HEK293T (cell line): ENCODE measurements around the gene ZBTB46.

Experiments used
- CTCF ChIA-PET: fragments of 350-600 bp; formaldehyde crosslinking; extraction: SDS; loops from one replicate; lab custom pipeline; 2021; ENCODE audit warnings: antibody characterized with exemption, inconsistent platforms; lab: Yijun Ruan, JAX
- POLR2A ChIA-PET: fragments of 350-600 bp; formaldehyde crosslinking; extraction: SDS; loops from one replicate; lab custom pipeline; 2020; ENCODE audit warnings: antibody characterized with exemption, inconsistent platforms; lab: Yijun Ruan, JAX
- DNase-seq: peaks from one replicate; pipeline ENCODE4 v3.0.0; 2012; ENCODE audit warnings: mixed read lengths; ENCODE audit errors: extremely low spot score
- ARNT ChIP-seq: fragments of 450-650 bp; IDR thresholded peaks from 2 replicates; pipeline ENCODE4 v1.6.1; 2017; ENCODE audit warnings: mild to moderate bottlenecking
- BHLHE40 ChIP-seq: fragments of 450-650 bp; IDR thresholded peaks from 2 replicates; pipeline ENCODE4 v1.6.1; 2016; ENCODE audit warnings: mild to moderate bottlenecking, moderate library complexity, borderline replicate concordance
- CTBP1 ChIP-seq: fragments of 450-650 bp; IDR thresholded peaks from 2 replicates; pipeline ENCODE4 v1.6.1; 2016; ENCODE audit warnings: borderline replicate concordance
- ELF4 ChIP-seq: fragments of 450-650 bp; IDR thresholded peaks from 2 replicates; pipeline ENCODE4 v1.6.1; 2017; ENCODE audit warnings: antibody characterized with exemption
- FOXA1 ChIP-seq: fragments of 450-650 bp; IDR thresholded peaks from 2 replicates; pipeline ENCODE4 v1.6.1; 2016; ENCODE audit warnings: mild to moderate bottlenecking
- FOXK2 ChIP-seq: fragments of 450-650 bp; IDR thresholded peaks from 2 replicates; pipeline ENCODE4 v1.6.1; 2016; ENCODE audit warnings: mild to moderate bottlenecking
- FOXM1 ChIP-seq: fragments of 450-650 bp; IDR thresholded peaks from 2 replicates; pipeline ENCODE4 v1.6.1; 2017; ENCODE audit warnings: mild to moderate bottlenecking, borderline replicate concordance
- HDGF ChIP-seq: fragments of 450-650 bp; IDR thresholded peaks from 2 replicates; pipeline ENCODE4 v1.6.1; 2017; ENCODE audit warnings: antibody characterized with exemption, borderline replicate concordance
- L3MBTL2 ChIP-seq: fragments of 450-650 bp; conservative IDR thresholded peaks from 2 replicates; pipeline ENCODE4 v1.6.1; 2016; ENCODE audit warnings: mild to moderate bottlenecking
- LEF1 ChIP-seq: fragments of 450-650 bp; IDR thresholded peaks from 2 replicates; pipeline ENCODE4 v1.6.1; 2017; ENCODE audit warnings: mild to moderate bottlenecking, borderline replicate concordance
- NFRKB ChIP-seq: fragments of 450-650 bp; IDR thresholded peaks from 2 replicates; pipeline ENCODE4 v1.6.1; 2016; ENCODE audit warnings: mild to moderate bottlenecking, moderate library complexity
- SP1 ChIP-seq: fragments of 450-650 bp; IDR thresholded peaks from 2 replicates; pipeline ENCODE4 v1.6.1; 2017
- SUZ12 ChIP-seq: fragments of 450-650 bp; IDR thresholded peaks from 2 replicates; pipeline ENCODE4 v1.6.1; 2016; ENCODE audit warnings: mild to moderate bottlenecking
- TARDBP ChIP-seq: fragments of 450-650 bp; IDR thresholded peaks from 2 replicates; pipeline ENCODE4 v1.6.1; 2016
- ZNF384 ChIP-seq: fragments of 450-650 bp; IDR thresholded peaks from 2 replicates; pipeline ENCODE4 v1.6.1; 2016
- TF ChIP-seq, protein P1 (sequence below): fragments of 450-650 bp; IDR thresholded peaks from 2 replicates; pipeline ENCODE4 v1.6.1; 2016

Gene ZBTB46

DNA sequence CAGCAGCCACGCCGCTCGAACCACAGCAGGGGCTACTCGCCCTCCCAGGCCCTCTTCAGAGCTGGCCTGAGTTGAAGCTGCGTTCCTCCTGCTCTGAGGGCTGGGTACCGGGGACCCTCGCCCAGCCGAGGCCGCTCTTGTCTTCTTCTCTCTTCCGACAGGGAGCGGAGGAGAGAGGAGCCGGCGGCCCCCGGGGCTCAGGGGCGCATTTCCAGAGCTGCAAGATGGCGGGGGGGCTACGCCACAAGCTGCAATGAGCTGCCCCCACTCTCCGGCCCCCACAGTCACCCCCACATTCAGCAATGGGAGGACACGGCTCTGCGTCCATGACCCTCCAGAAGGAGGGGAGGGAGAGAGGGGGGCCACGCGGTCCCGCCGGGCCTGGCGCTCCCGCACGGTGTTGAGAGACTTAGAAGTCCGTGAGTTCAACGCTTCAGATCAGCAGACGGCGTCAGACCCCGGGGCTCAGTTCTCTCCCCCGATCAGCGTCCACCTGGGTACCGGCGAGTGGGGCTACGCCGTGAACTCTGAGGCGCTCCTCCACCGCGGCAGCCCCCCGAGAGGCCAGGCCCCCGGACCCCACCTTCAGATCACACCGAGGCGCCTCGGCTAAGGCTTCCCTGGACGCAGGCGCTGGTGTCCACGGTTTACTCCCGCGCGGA is 59.9 kb downstream of the ZBTB46 start:
- ChIA-PET CTCF (interaction anchor here (0.7 kb wide), 1 partner anchor 11 kb away, joined by 3 read pairs; no protein-coding TSS in a partner anchor), POLR2A (no interaction called here)
- no peak for DNase-seq
- TF ChIP-seq ELF4: no peak
- no peak for TF ChIP-seq FOXA1
- no peak for TF ChIP-seq CTBP1
- TF ChIP-seq ZNF384: no peak
- no peak for TF ChIP-seq TARDBP
- TF ChIP-seq BHLHE40: no peak
- TF ChIP-seq, protein P1, sequence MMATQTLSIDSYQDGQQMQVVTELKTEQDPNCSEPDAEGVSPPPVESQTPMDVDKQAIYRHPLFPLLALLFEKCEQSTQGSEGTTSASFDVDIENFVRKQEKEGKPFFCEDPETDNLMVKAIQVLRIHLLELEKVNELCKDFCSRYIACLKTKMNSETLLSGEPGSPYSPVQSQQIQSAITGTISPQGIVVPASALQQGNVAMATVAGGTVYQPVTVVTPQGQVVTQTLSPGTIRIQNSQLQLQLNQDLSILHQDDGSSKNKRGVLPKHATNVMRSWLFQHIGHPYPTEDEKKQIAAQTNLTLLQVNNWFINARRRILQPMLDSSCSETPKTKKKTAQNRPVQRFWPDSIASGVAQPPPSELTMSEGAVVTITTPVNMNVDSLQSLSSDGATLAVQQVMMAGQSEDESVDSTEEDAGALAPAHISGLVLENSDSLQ: no peak
- TF ChIP-seq FOXK2: no peak
- TF ChIP-seq LEF1: no peak
- TF ChIP-seq SUZ12: no peak
- TF ChIP-seq FOXM1: no peak
- TF ChIP-seq SP1: no peak
- no peak for TF ChIP-seq ARNT
- TF ChIP-seq NFRKB: no peak
- no peak for TF ChIP-seq HDGF

GRCh38 chr20:63769891-63770474 is 61.1 kb downstream of the ZBTB46 start:
- no peak for TF ChIP-seq SUZ12
- TF ChIP-seq, protein P1: peak; percentile 20; the same call in 1 of the 2 replicates
- CTCF ChIA-PET: no interaction called here
- POLR2A ChIA-PET: interaction anchor here (0.7 kb wide), 1 partner anchor 95 kb away, joined by 3 read pairs; the partner anchor contains the start of gene TPD52L2
- DNase-seq: no peak

GRCh38 chr20:63768591-63769515 is 62.2 kb downstream of the ZBTB46 start:
- CTCF ChIA-PET: no interaction called here
- no peak for DNase-seq
- POLR2A ChIA-PET: interaction anchor here (0.7 to 1.2 kb wide), 3 partner anchors 16 to 96 kb away, joined by 3 read pairs; partner anchors contain the start of gene TPD52L2
- TF ChIP-seq HDGF: no peak
- no peak for TF ChIP-seq FOXA1
- no peak for TF ChIP-seq ARNT
- no peak for TF ChIP-seq SP1
- no peak for TF ChIP-seq FOXM1
- no peak for TF ChIP-seq TARDBP
- no peak for TF ChIP-seq BHLHE40
- TF ChIP-seq FOXK2: no peak
- no peak for TF ChIP-seq L3MBTL2
- TF ChIP-seq CTBP1: no peak
- TF ChIP-seq SUZ12: no peak
- no peak for TF ChIP-seq ELF4
- no peak for TF ChIP-seq ZNF384
- TF ChIP-seq LEF1: no peak
- no peak for TF ChIP-seq NFRKB
- TF ChIP-seq, protein P1: no peak

DNA sequence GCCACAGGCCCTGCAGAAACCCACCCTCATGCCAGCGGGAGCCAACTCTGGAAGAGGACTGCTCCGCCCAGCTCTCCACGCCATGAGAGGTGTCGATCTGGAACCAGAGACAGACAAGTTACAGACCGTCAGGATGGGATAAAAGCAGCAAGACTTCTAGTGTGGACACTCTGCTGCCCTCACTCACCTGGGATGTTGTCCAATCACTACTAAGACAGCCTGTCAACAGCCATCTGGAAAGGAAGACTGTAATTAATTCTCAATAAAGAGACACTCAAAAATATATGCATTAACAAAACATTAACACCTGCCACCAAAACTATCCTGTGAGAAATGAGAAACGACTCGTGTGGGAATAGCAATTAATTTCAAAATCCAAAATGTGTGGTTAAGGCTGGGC is 63.2 kb downstream of the ZBTB46 start:
- TF ChIP-seq NFRKB (no peak), FOXM1 (no peak), LEF1 (no peak), SP1 (no peak), ARNT (no peak), SUZ12 (no peak), TARDBP (no peak), ELF4 (no peak), FOXA1 (no peak), FOXK2 (no peak), ZNF384 (no peak), HDGF (no peak), CTBP1 (no peak)
- TF ChIP-seq, protein P1: no peak
- ChIA-PET CTCF (no interaction called here), POLR2A (interaction anchor here (1.2 kb wide), 1 partner anchor 97 kb away, joined by 3 read pairs; the partner anchor contains the start of gene TPD52L2)
- DNase-seq: no peak

GRCh38 chr20:63767456-63767855 is 63.6 kb downstream of the ZBTB46 start:
- POLR2A ChIA-PET: interaction anchor here (1.2 kb wide), 1 partner anchor 97 kb away, joined by 3 read pairs; the partner anchor contains the start of gene TPD52L2
- TF ChIP-seq L3MBTL2 (no peak), ARNT (no peak), LEF1 (no peak), HDGF (no peak), CTBP1 (no peak), FOXM1 (no peak), SP1 (no peak), ZNF384 (no peak), ELF4 (no peak), FOXA1 (no peak), TARDBP (no peak), BHLHE40 (no peak), NFRKB (no peak), FOXK2 (no peak), SUZ12 (no peak)
- TF ChIP-seq, protein P1: no peak
- no peak for DNase-seq
- CTCF ChIA-PET: no interaction called here
